Astrocyte of the cerebellum (primary cell): ENCODE data around the gene DMXL2.

Experiments used
- DNase-seq: peaks from one replicate; pipeline ENCODE4 v3.0.0-alpha.2; 2011; ENCODE audit warnings: low read depth
- H3K4me3 ChIP-seq: 2 replicates; pipeline ENCODE4 v1.5.1; 2011; ENCODE audit warnings: mild to moderate bottlenecking, low read depth, low read length, moderate library complexity
- CTCF ChIP-seq: IDR thresholded peaks from 2 replicates; pipeline ENCODE4 v1.5.1; 2012; ENCODE audit warnings: low read length, low read depth, moderate library complexity, mild to moderate bottlenecking; ENCODE audit errors: missing control alignments
- in situ Hi-C: cut with HindIII; loops from 2 replicates; pipeline ENCODE4 v1.10.0; 2017; ENCODE audit warnings: low sequenced_read_pairs

The DMXL2 gene

DNA sequence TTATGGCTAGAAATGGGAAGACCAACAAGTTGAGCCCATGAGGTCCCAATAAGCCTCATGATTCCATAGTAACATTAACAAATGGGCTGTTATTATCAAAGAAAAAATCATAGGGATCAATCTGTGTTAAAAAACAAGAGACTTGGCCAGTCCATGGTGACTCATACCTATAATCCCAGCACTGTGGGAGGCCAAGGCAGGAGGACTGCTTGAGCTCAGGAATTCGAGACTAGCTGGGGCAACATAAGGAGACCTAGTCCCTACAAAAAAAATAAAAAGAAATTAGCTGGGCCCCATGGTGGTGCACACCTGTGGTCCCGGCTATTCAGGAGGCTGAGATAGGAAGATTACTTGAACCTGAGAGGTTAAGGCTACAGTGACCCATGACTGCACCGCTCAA is 124.8 kb downstream of the DMXL2 start:
- TF ChIP-seq CTCF = no peak
- DNase-seq = no peak
- in situ Hi-C loops = no loop called here
- H3K4me3 ChIP-seq = no peak overlapping the region

GRCh38 chr15:51496246-51496645 is 126.3 kb downstream of the DMXL2 start:
- H3K4me3 ChIP-seq = no peak overlapping the region
- in situ Hi-C loops = no loop called here
- DNase-seq = no peak
- no peak for TF ChIP-seq CTCF

DNA sequence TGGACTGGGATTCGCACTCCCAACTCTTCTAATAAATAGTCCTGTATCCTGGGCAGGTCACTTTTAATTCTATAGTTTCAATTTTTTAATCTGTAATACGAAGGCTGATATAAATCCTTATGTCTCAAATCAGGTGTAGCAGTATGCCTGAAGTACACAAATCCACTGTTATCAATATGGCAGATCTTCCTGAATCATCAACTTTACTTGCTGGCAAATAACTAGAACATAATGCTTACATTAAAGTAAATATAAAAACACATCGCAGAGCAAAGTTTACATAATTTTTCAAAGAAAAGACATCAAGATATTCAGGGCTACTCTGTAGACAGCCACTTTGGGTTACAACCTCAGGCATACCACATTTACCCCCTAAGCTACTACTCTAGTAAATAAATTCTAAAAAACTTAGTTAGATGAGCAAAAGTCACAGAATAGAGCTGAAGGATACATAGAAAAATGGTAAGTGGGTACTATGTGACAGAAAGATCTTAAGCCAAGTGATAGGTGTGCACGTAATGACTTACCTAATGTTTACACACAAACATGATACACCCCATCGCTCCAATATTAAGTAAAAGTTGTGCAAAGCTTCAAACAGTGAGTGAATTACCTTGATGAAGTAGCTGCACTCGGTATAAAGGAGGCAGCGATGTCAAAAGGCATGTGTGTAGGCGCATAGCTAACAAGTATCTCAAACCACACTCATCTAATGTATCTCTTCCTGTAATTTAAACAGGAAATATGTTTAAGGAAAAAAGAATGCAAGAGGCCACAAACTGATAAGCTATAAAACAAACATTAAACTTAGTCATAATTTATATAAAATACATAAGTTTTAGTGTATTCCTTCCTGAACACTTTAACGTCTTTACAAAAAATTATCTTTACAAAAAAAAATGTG is 127.9 kb downstream of the DMXL2 start:
- in situ Hi-C loops = no loop called here
- DNase-seq = no peak
- TF ChIP-seq CTCF = no peak
- no peak overlapping the region for H3K4me3 ChIP-seq

GRCh38 chr15:51493892-51494291 is 128.7 kb downstream of the DMXL2 start:
- in situ Hi-C loops = no loop called here
- TF ChIP-seq CTCF = no peak
- no peak overlapping the region for H3K4me3 ChIP-seq
- no peak for DNase-seq

DNA sequence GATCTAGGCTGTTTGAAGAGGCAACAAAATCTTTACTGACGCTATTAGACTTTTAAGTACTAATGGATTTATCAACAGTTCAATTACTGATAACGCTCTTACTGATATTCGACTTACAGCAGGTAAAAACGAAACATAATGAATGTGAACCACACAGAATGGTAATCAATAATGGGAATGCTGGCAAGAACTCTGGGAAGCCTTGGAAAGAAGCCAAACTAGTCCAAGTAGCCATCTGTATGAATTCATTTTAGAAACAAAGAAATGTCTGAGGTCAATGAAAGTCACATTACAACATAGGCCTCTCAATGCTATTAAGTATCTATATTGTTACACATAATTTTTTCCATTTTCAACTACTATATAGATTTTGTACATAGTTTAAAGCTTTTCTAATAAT is 130.0 kb downstream of the DMXL2 start:
- DNase-seq = no peak
- H3K4me3 ChIP-seq = no peak overlapping the region
- in situ Hi-C loops = no loop called here
- no peak for TF ChIP-seq CTCF

- no peak for DNase-seq
- H3K4me3 ChIP-seq = no peak overlapping the region
- in situ Hi-C loops = no loop called here
- no peak for TF ChIP-seq CTCF
These were observed 130.6 kb downstream of the DMXL2 start for GRCh38 chr15:51491941-51492340.
